ENCODE data around the gene OASL. TPM values are rescaled to one million over a fixed set of nuclear protein-coding genes. Genes with fewer than 3 reads are reported as not detected.

Gene OASL
- polyA plus RNA-seq, 3 donors = 9.9 to 14.9 (median 13.4) TPM

DNA sequence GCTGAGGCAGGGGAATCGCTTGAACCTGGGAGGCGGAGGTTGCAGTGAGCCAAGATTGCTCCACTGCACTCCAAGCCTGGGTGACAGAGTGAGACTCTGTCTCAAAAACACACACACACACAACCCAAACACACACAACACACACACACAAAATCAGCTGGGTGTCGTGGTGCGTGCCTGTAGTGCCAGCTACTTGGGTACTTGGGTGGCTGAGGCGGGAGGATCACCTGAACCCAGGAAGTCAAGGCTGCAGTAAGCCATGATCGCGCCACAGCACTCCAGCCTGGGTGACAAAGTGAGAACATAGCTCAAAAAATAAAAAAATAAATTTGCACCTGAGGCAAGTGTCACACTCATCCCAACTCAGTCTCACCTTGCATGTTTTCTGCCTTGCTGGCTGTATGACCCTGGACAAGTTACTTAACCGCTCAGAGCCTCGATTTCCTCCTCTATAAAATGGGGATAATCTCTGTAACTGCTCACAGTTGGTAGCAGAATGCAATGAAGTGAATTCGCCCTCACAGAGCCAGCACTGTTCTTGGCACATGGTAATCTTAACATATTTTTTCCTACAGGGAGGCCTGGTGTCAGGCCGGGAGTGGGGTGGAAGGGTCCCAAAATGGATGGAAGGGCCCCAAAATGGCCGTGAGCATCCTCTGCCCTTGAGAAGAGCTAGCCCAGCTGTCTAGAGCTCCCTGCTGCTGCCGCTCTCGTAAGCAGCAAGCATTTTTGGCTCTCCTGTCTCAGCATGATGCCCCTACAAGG lies 61.3 kb downstream of the OASL start:
- Mint-ChIP-seq H3K9me3 (no peaks in the 10 kb centered on the region), H3K27me3 (ENCODE audit: low read depth in 3 of 3) (no peaks in the 10 kb centered on the region), H3K27ac (peak overlapping the region in 1 of 7 donors; percentile 31), H3K4me1 (no peaks in the 10 kb centered on the region), H3K36me3 (no peaks in the 10 kb centered on the region), H3K4me3 (no peak overlapping the region)
- 95% methylated on average over 7 of the region's 14 CpGs for WGBS (ENCODE audit: insufficient coverage)
- Histone ChIP-seq H3K79me2 (ENCODE audit: insufficient read depth, low read length) (no peaks in the 10 kb centered on the region), H3K36me3 (replicated peaks in 1 of 2; ENCODE audit: control insufficient read depth in 1 of 2, insufficient read depth in 2 of 2, low read length in 2 of 2) (no peaks in the 10 kb centered on the region), H4K20me1 (ENCODE audit: insufficient read depth, low read length) (no peaks in the 10 kb centered on the region), H2AFZ (ENCODE audit: insufficient read depth, low read depth, low read length, poor library complexity, severe bottlenecking) (no peak overlapping the region), H3K4me2 (replicated peaks; ENCODE audit: extremely low read depth, low read length, poor library complexity, severe bottlenecking) (no peak overlapping the region), H3K27me3 (ENCODE audit: control insufficient read depth in 2 of 2, insufficient read depth in 2 of 2, low read length in 2 of 2) (no peaks in the 10 kb centered on the region), H3K4me1 (ENCODE audit: control insufficient read depth in 1 of 2, insufficient read depth in 2 of 2, low read length in 2 of 2) (no peaks in the 10 kb centered on the region), H3K9me3 (replicated peaks in 1 of 2; ENCODE audit: control insufficient read depth in 1 of 2, insufficient read depth in 1 of 2, low read length in 2 of 2) (no peaks in the 10 kb centered on the region), H3K9ac (ENCODE audit: insufficient read depth, low read length, poor library complexity, severe bottlenecking) (no peak overlapping the region), H3K27ac (ENCODE audit: low read depth in 1 of 2, low read length in 2 of 2) (no peak overlapping the region), H3K4me3 (replicated peaks in 1 of 3; ENCODE audit: low read depth in 2 of 3, low read length in 3 of 3) (no peak overlapping the region)
- TF ChIP-seq, protein P1, sequence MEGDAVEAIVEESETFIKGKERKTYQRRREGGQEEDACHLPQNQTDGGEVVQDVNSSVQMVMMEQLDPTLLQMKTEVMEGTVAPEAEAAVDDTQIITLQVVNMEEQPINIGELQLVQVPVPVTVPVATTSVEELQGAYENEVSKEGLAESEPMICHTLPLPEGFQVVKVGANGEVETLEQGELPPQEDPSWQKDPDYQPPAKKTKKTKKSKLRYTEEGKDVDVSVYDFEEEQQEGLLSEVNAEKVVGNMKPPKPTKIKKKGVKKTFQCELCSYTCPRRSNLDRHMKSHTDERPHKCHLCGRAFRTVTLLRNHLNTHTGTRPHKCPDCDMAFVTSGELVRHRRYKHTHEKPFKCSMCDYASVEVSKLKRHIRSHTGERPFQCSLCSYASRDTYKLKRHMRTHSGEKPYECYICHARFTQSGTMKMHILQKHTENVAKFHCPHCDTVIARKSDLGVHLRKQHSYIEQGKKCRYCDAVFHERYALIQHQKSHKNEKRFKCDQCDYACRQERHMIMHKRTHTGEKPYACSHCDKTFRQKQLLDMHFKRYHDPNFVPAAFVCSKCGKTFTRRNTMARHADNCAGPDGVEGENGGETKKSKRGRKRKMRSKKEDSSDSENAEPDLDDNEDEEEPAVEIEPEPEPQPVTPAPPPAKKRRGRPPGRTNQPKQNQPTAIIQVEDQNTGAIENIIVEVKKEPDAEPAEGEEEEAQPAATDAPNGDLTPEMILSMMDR (IDR thresholded peaks at IDR 0.05) = no peak
- DNase-seq = no peak
- intact Hi-C loops (cut with micrococcal nuclease) = loop anchor here in 1 of 2 donors (10.0 kb wide), 1 partner anchor 333 kb away; the partner anchor contains the start of gene CABP1

DNA sequence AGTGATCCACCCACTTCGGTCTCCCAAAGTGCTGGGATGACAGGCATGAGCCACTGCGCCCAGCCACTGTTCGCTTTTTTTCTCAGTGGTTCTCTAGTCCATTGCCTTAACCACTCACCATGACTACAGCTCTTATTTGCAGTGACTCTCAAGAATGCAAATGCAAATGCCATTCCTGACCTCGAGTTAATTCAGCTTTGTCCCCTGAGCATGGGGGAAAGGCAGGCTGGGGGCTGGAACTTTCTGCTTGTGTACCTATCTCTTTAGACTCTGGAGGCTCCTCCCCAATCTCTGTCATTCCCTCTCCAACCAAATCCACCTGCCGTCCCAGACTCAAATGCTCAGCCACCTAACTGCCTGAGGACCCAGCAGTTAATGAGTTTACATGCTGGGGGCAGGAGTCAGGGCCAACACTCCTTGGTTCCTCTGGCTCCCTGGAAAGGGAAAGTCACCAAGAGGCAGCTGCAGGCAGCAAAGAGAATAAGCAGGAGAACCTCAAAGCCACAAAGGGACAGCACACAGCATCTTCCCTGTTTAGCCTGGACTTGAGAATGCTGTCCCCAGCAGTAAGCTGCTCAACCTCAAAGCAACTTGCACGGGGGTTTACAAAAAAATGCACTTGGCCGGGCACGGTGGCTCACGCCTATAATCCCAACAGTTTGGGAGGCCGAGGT lies 66.0 kb downstream of the OASL start:
- peaks cover 10 to 14% of the 10 kb centered on the region in 2 donors for H3K4me1 ChIP-seq (ENCODE audit: control insufficient read depth in 1 of 2, insufficient read depth in 2 of 2, low read length in 2 of 2)
- no peak for DNase-seq
- no peaks in the 10 kb centered on the region for H4K20me1 ChIP-seq (ENCODE audit: insufficient read depth, low read length)
- intact Hi-C loops (cut with micrococcal nuclease) = loop anchor here (5.0 to 10.0 kb wide), 3 partner anchors 328 to 391 kb away; partner anchors contain the start of genes CABP1 (in 2 of the 2) and POP5 (in 1 of the 2)
- H3K4me1 Mint-ChIP-seq = peaks cover 14% of the 10 kb centered on the region
- H3K27ac Mint-ChIP-seq = no peak overlapping the region
- H2AFZ ChIP-seq (ENCODE audit: insufficient read depth, low read depth, low read length, poor library complexity, severe bottlenecking) = no peak overlapping the region
- H3K27me3 Mint-ChIP-seq (ENCODE audit: low read depth in 3 of 3) = no peaks in the 10 kb centered on the region
- H3K27ac ChIP-seq (ENCODE audit: low read depth in 1 of 2, low read length in 2 of 2) = no peak overlapping the region
- no peaks in the 10 kb centered on the region for H3K9me3 ChIP-seq (replicated peaks in 1 of 2; ENCODE audit: control insufficient read depth in 1 of 2, insufficient read depth in 1 of 2, low read length in 2 of 2)
- H3K4me2 ChIP-seq (replicated peaks; ENCODE audit: extremely low read depth, low read length, poor library complexity, severe bottlenecking) = no peak overlapping the region
- no peak overlapping the region for H3K4me3 ChIP-seq (replicated peaks in 1 of 3; ENCODE audit: low read depth in 2 of 3, low read length in 3 of 3)
- H3K36me3 ChIP-seq (replicated peaks in 1 of 2; ENCODE audit: control insufficient read depth in 1 of 2, insufficient read depth in 2 of 2, low read length in 2 of 2) = no peaks in the 10 kb centered on the region
- TF ChIP-seq, protein P1 (IDR thresholded peaks at IDR 0.05) = no peak
- no peaks in the 10 kb centered on the region for H3K9me3 Mint-ChIP-seq
- no peaks in the 10 kb centered on the region for H3K27me3 ChIP-seq (ENCODE audit: control insufficient read depth in 2 of 2, insufficient read depth in 2 of 2, low read length in 2 of 2)
- no peak overlapping the region for H3K9ac ChIP-seq (ENCODE audit: insufficient read depth, low read length, poor library complexity, severe bottlenecking)
- H3K36me3 Mint-ChIP-seq = no peaks in the 10 kb centered on the region
- H3K79me2 ChIP-seq (ENCODE audit: insufficient read depth, low read length) = no peaks in the 10 kb centered on the region
- WGBS (ENCODE audit: insufficient coverage) = 85% methylated on average over 4 of the region's 10 CpGs
- H3K4me3 Mint-ChIP-seq = no peak overlapping the region

All from CD14-positive monocyte (primary cell).